Activated CD4-positive, alpha-beta T cell treated with anti-CD3 and anti-CD28 coated beads, Interleukin-2, amount 10 ng/mL, durations not matched to agents 7 days and 5 days (primary cell): Measurements from ENCODE around the gene OR8H3. TPM values are rescaled to one million over a fixed set of nuclear protein-coding genes. Genes with fewer than 3 reads are reported as not detected.

Source experiments
- total RNA-seq, 2 experiments: library from RNA; stranded (reverse); gene quantifications; one replicate each; pipeline ENCODE4 v1.2.3, GENCODE V29; 2021

The OR8H3 gene
- total RNA-seq, 2 experiments from 2014 or later = not detected

Other genes with a start within 250 kb of the OR8H3 start
- gene TRIM51, start 239.1 kb upstream of the OR8H3 start, total RNA-seq = not detected
- gene OR5W2, start 207.8 kb upstream of the OR8H3 start, total RNA-seq = not detected
- not detected for gene OR5I1, start 186.0 kb upstream of the OR8H3 start, total RNA-seq
- not detected for gene OR10AG1, start 152.4 kb upstream of the OR8H3 start, total RNA-seq
- gene OR5F1, start 127.7 kb upstream of the OR8H3 start, total RNA-seq = not detected
- not detected for gene OR5AS1, start 94.7 kb upstream of the OR8H3 start, total RNA-seq
- not detected for gene OR8I2, start 29.1 kb upstream of the OR8H3 start, total RNA-seq
- gene OR8H2, start 18.7 kb upstream of the OR8H3 start, total RNA-seq = not detected
- not detected for gene OR8J3, start 17.8 kb downstream of the OR8H3 start, total RNA-seq
- gene OR8K5, start 37.9 kb downstream of the OR8H3 start, total RNA-seq = not detected
- not detected for gene OR5J2, start 54.2 kb downstream of the OR8H3 start, total RNA-seq
- gene OR5T2, start 111.9 kb downstream of the OR8H3 start, total RNA-seq = not detected
- gene OR5T3, start 129.9 kb downstream of the OR8H3 start, total RNA-seq = not detected
- gene OR5T1, start 151.8 kb downstream of the OR8H3 start, total RNA-seq = not detected
- not detected for gene OR8H1, start 169.9 kb downstream of the OR8H3 start, total RNA-seq
- gene OR8K3, start 192.8 kb downstream of the OR8H3 start, total RNA-seq = not detected
- not detected for gene OR8K1, start 223.7 kb downstream of the OR8H3 start, total RNA-seq
- not detected for gene OR8J1, start 231.9 kb downstream of the OR8H3 start, total RNA-seq